BLaER1 (cell line): Measurements from ENCODE around the gene TWIST1.
A peak's percentile ranks its signal among the peaks of the same experiment; 100 is the strongest.

Source experiments
- H3K27ac ChIP-seq: shearing (Covaris generic); formaldehyde crosslinking; 2 replicates; pipeline ENCODE4 v1.8.1; 2022
- H3K27me3 ChIP-seq: shearing (Covaris generic); formaldehyde crosslinking; 2 replicates; pipeline ENCODE4 v1.8.1; 2022
- H3K36me3 ChIP-seq: shearing (Covaris generic); formaldehyde crosslinking; 2 replicates; pipeline ENCODE4 v1.8.1; 2022
- H3K4me1 ChIP-seq: shearing (Covaris generic); formaldehyde crosslinking; 2 replicates; pipeline ENCODE4 v1.8.1; 2022
- H3K4me2 ChIP-seq: shearing (Covaris generic); formaldehyde crosslinking; 2 replicates; pipeline ENCODE4 v1.8.1; 2022
- H3K4me3 ChIP-seq: shearing (Covaris generic); formaldehyde crosslinking; 2 replicates; pipeline ENCODE4 v1.8.1; 2022
- H3K9ac ChIP-seq: shearing (Covaris generic); formaldehyde crosslinking; 2 replicates; pipeline ENCODE4 v1.8.1; 2022
- H3K9me3 ChIP-seq: shearing (Covaris generic); formaldehyde crosslinking; 2 replicates; pipeline ENCODE4 v1.8.1; 2022
- H4K20me1 ChIP-seq: shearing (Covaris generic); formaldehyde crosslinking; 2 replicates; pipeline ENCODE4 v1.8.1; 2022
- Cebpa-rat ChIP-seq: shearing (Covaris generic); IDR thresholded peaks from 2 replicates; pipeline ENCODE4 v1.8.1; 2022

Gene TWIST1

DNA sequence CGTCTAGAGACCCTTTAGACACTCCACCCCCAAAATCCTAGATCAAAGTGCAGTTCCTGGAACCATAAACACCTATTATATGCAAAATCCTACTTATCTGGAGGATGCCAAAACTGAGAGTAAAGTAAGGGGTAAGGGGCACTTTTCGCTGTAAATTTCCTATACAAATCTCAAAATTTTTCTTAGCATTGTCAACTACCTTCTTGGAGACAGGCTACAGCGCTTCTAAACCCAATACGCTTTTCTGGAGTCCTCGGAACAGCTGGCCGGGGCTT is 10.4 kb downstream of the TWIST1 start:
- H3K9ac ChIP-seq = no peak overlapping the region
- no peak overlapping the region for H3K27ac ChIP-seq
- TF ChIP-seq Cebpa-rat = no peak
- H3K36me3 ChIP-seq = no peaks in the 10 kb centered on the region
- H3K27me3 ChIP-seq = peaks cover 86% of the 10 kb centered on the region
- H3K9me3 ChIP-seq = peaks cover 11% of the 10 kb centered on the region; the same call in 1 of the 2 replicates
- no peak overlapping the region for H3K4me3 ChIP-seq
- H3K4me1 ChIP-seq = no peaks in the 10 kb centered on the region
- peaks cover 70% of the 10 kb centered on the region for H4K20me1 ChIP-seq
- peak overlapping the region; percentile 38 for H3K4me2 ChIP-seq

- H3K4me1 ChIP-seq = no peaks in the 10 kb centered on the region
- no peak overlapping the region for H3K4me2 ChIP-seq
- no peak overlapping the region for H3K4me3 ChIP-seq
Observed at GRCh38 chr7:19106241-19107080, 11.0 kb downstream of the TWIST1 start.

DNA sequence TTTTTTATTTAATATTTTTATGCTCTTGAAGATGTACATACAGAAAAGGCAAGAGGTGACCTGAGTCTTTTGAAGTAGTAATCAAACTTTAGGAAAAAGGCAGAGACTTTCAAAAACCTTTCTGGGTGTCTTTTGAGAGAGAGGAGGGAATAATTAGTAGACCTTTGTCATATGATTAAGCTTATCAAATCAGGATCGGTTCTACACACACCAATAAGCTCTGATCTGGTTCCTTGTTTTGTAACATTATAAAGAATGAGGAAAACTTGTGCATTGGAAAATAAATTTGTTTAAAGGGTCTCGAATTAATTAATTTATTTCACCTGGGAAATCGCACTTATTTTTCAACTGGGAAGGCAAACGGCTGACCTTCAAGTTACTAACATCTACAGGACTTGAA is 11.9 kb downstream of the TWIST1 start:
- no peaks in the 10 kb centered on the region for H3K4me1 ChIP-seq
- H3K27ac ChIP-seq = no peak overlapping the region
- no peak for TF ChIP-seq Cebpa-rat
- H3K36me3 ChIP-seq = no peaks in the 10 kb centered on the region
- peaks cover 55% of the 10 kb centered on the region for H4K20me1 ChIP-seq
- no peak overlapping the region for H3K9ac ChIP-seq
- H3K4me3 ChIP-seq = no peak overlapping the region
- no peak overlapping the region for H3K4me2 ChIP-seq
- peaks cover 11% of the 10 kb centered on the region; the same call in 1 of the 2 replicates for H3K9me3 ChIP-seq
- peaks cover 71% of the 10 kb centered on the region for H3K27me3 ChIP-seq

More at GRCh38 chr7:19106241-19107080, 11.0 kb downstream of the TWIST1 start:
- no peak overlapping the region for H3K9ac ChIP-seq
- peaks cover 80% of the 10 kb centered on the region for H3K27me3 ChIP-seq
- no peak overlapping the region for H3K27ac ChIP-seq
- TF ChIP-seq Cebpa-rat = no peak
- no peaks in the 10 kb centered on the region for H3K36me3 ChIP-seq
- H3K9me3 ChIP-seq = peaks cover 11% of the 10 kb centered on the region; the same call in 1 of the 2 replicates
- H4K20me1 ChIP-seq = peaks cover 64% of the 10 kb centered on the region

DNA sequence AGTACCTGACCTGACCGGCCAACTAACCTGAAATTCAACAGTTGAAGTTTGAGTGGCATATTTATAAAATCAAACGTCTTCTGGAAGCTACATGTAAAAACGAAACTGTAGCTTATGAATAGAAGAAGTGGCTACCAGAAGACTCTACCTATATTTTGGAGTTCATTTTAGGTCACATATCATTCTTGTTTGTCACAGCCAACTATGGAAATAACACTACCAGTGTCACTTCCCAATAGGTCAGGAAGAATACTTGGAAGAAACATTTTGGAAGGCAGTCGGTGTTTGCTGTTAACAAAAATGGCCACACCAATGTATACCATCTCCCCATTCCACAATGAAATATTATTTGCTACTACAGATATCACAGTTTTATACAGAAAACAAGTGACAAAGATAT is 12.6 kb downstream of the TWIST1 start:
- H3K27me3 ChIP-seq = peaks cover 64% of the 10 kb centered on the region
- no peak for TF ChIP-seq Cebpa-rat
- peaks cover 11% of the 10 kb centered on the region; the same call in 1 of the 2 replicates for H3K9me3 ChIP-seq
- H3K4me2 ChIP-seq = no peak overlapping the region
- H3K9ac ChIP-seq = no peak overlapping the region
- no peak overlapping the region for H3K27ac ChIP-seq
- peaks cover 48% of the 10 kb centered on the region for H4K20me1 ChIP-seq
- H3K4me3 ChIP-seq = no peak overlapping the region
- H3K36me3 ChIP-seq = no peaks in the 10 kb centered on the region
- H3K4me1 ChIP-seq = no peaks in the 10 kb centered on the region

- Histone ChIP-seq H3K4me3 (no peak overlapping the region), H3K9ac (no peak overlapping the region), H3K4me1 (no peaks in the 10 kb centered on the region), H3K36me3 (no peaks in the 10 kb centered on the region), H3K4me2 (no peak overlapping the region), H4K20me1 (peaks cover 29% of the 10 kb centered on the region), H3K9me3 (peaks cover 4% of the 10 kb centered on the region; the same call in 1 of the 2 replicates), H3K27ac (no peak overlapping the region), H3K27me3 (peaks cover 44% of the 10 kb centered on the region)
- TF ChIP-seq Cebpa-rat = no peak
Observed at GRCh38 chr7:19102884-19103283, 14.6 kb downstream of the TWIST1 start.

DNA sequence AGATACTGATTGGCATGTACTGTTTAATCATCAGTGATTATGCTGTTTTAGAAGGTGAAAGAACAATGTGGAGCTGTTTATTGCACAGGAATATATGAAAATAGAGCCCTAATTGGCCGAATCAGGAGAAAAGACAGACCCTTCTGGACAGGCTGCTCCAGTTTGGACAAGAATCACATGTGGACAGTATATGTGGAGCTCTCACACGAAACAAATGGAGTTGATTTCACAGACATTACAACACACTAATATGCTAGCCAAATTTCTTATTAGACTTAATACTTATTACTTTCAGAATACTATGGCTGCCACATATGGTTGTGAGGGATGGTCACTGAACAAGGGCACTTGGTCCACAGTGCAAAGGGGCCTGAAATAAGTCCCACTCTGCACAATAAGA is 15.5 kb downstream of the TWIST1 start:
- Histone ChIP-seq H3K4me1 (no peaks in the 10 kb centered on the region; the same call in 1 of the 2 replicates), H3K27ac (no peak overlapping the region), H3K4me2 (no peak overlapping the region), H3K27me3 (peaks cover 35% of the 10 kb centered on the region), H3K4me3 (no peak overlapping the region), H3K9me3 (peaks cover 4% of the 10 kb centered on the region; the same call in 1 of the 2 replicates), H4K20me1 (peaks cover 19% of the 10 kb centered on the region), H3K36me3 (no peaks in the 10 kb centered on the region), H3K9ac (no peak overlapping the region)
- TF ChIP-seq Cebpa-rat = no peak

DNA sequence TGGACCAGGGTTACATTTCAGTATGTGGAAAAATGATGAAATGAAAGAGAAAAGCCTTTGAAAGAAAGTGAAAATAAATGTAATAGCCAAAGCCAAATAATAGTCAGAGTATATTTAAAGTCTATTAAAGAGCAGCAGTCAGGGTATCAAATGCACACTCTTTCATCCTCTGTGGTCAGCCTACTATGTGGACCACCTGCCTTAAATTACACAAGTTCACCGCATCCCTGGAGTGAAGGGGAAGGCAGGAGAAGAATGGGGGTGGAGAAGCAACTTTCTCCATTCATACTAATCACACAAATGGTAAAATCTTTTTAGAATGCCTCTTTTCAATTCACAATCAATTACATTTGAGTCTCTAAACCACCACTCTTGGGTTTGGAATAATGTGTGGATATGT is 16.0 kb downstream of the TWIST1 start:
- Histone ChIP-seq H3K4me1 (no peaks in the 10 kb centered on the region; the same call in 1 of the 2 replicates), H3K27me3 (peaks cover 30% of the 10 kb centered on the region), H3K9ac (no peak overlapping the region), H3K36me3 (no peaks in the 10 kb centered on the region), H3K4me2 (no peak overlapping the region), H3K27ac (no peak overlapping the region), H3K4me3 (no peak overlapping the region), H4K20me1 (peaks cover 14% of the 10 kb centered on the region), H3K9me3 (peaks cover 4% of the 10 kb centered on the region; the same call in 1 of the 2 replicates)
- no peak for TF ChIP-seq Cebpa-rat

DNA sequence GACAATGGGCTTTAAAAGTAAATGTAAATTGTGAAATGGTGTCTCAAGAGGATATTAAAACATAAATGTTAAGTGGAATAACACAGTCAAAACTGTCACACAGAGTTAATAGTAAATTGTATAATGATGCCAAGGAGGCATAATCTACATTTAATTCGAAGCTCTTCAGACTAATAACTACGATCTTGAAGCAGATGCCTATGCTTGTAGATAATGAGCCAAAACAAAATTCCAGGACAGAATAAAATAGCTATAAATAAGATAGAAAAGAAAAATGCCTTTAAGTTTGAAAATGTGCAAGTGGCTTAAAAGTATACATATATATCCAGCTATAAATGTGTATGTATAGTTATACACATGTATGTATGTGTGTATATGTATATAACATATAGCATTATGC is 17.5 kb downstream of the TWIST1 start:
- no peak for TF ChIP-seq Cebpa-rat
- Histone ChIP-seq H3K4me1 (no peaks in the 10 kb centered on the region; the same call in 1 of the 2 replicates), H4K20me1 (peaks cover under 1% of the 10 kb centered on the region; the same call in 1 of the 2 replicates), H3K9me3 (0 out of 2 replicates have a peak, but pooled peaks cover under 1% of the 10 kb centered on the region), H3K4me3 (no peak overlapping the region), H3K4me2 (no peak overlapping the region), H3K27me3 (peaks cover 15% of the 10 kb centered on the region), H3K36me3 (no peaks in the 10 kb centered on the region), H3K9ac (no peak overlapping the region), H3K27ac (no peak overlapping the region)

GRCh38 chr7:19099194-19099593 is 18.2 kb downstream of the TWIST1 start:
- peaks cover 8% of the 10 kb centered on the region; the same call in 1 of the 2 replicates for H3K27me3 ChIP-seq
- H3K9me3 ChIP-seq = no peaks in the 10 kb centered on the region
- no peaks in the 10 kb centered on the region; the same call in 1 of the 2 replicates for H3K4me1 ChIP-seq
- no peak for TF ChIP-seq Cebpa-rat
- H3K4me2 ChIP-seq = no peak overlapping the region
- H4K20me1 ChIP-seq = no peaks in the 10 kb centered on the region
- no peak overlapping the region for H3K4me3 ChIP-seq
- no peak overlapping the region for H3K27ac ChIP-seq
- no peaks in the 10 kb centered on the region for H3K36me3 ChIP-seq
- H3K9ac ChIP-seq = no peak overlapping the region

DNA sequence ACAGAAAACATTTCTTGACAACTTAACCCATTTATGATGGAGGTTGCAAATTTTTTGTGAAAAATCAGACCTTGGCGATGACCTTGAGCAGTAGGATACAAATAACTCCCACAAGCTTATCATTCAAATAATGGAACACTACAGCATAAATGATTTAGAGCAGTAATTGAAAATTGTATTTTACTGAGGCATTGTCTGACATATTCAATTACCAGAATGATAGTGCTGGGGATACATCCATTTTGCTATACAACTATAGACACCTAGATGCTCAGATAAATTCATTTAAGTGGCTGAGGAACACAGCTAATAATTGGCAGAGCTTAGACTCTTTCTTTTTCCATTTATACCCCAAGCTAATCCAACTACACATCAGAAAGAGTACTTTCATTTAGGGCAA is 18.9 kb downstream of the TWIST1 start:
- Histone ChIP-seq H3K4me2 (no peak overlapping the region), H3K27ac (no peak overlapping the region), H3K4me3 (no peak overlapping the region), H3K27me3 (peaks cover 5% of the 10 kb centered on the region; the same call in 1 of the 2 replicates), H3K9me3 (no peaks in the 10 kb centered on the region), H3K36me3 (no peaks in the 10 kb centered on the region), H4K20me1 (no peaks in the 10 kb centered on the region), H3K9ac (no peak overlapping the region), H3K4me1 (no peaks in the 10 kb centered on the region; the same call in 1 of the 2 replicates)
- no peak for TF ChIP-seq Cebpa-rat
